Transverse colon (tissue), 4 donors: ENCODE measurements around the gene NKX2-3.

Experiments used
- EP300 ChIP-seq: sonication (generic); formaldehyde crosslinking; IDR thresholded peaks from one replicate; pipeline ENCODE4 v1.6.1; 2017; ENCODE audit warnings: antibody characterized with exemption, low read depth
- POLR2A ChIP-seq: fragments of 450-650 bp; IDR thresholded peaks from one replicate; pipeline ENCODE4 v1.6.1; 2016; ENCODE audit warnings: antibody characterized with exemption, mild to moderate bottlenecking, moderate library complexity
- POLR2AphosphoS5 ChIP-seq, 3 donors: sonication (generic); formaldehyde crosslinking; IDR thresholded peaks; one replicate each; pipeline ENCODE4 v1.6.1; 2016; ENCODE audit warnings: antibody characterized with exemption in 3 of 3
- TF ChIP-seq, protein P1 (sequence below), 5 experiments: fragments of 200-600 bp in 3 of 5; fragments of 450-650 bp in 2 of 5; sonication (generic) in 3 of 5; IDR thresholded peaks; 1 replicate in 2 of 5; 2 replicates in 3 of 5; pipeline ENCODE4 v1.5.1; 2016 to 2017; ENCODE audit warnings: antibody characterized with exemption in 5 of 5, inconsistent platforms in 3 of 5, mild to moderate bottlenecking in 2 of 5, moderate library complexity in 1 of 5

DNA sequence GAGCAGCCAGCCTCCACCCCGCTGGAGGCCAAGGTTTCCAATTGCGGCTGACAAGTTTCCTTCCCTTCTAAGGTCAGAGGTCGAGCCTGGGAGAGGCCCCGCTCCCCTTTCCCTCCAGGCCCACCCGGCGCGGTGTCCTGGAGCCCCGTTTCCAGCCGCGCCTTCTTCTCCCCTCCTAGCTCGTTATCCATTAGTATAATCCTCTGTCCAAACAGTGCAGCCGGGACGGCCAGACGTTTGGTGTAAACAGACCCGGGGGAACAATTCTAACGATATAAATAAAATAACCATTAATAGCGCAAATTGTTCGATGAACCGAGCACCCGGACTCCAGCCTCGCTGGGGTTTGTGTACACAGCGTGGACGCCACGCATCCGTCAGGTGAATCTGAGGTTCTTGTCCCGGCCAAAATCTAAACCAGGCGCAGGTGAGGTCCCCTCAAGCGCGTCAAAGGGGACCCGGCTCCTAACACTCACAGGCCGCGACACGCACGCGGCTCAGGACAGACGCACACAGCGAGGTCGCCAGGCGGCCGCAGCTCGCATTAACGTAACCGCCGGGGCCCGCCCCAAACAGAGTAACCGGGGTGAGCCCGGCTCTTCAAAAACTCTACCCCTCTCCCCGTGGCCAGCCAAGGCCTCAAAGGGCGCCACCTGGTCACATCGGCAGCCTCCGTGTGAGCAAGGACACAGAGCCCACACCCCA lies 10.8 kb upstream of the NKX2-3 start:
- TF ChIP-seq, protein P1, sequence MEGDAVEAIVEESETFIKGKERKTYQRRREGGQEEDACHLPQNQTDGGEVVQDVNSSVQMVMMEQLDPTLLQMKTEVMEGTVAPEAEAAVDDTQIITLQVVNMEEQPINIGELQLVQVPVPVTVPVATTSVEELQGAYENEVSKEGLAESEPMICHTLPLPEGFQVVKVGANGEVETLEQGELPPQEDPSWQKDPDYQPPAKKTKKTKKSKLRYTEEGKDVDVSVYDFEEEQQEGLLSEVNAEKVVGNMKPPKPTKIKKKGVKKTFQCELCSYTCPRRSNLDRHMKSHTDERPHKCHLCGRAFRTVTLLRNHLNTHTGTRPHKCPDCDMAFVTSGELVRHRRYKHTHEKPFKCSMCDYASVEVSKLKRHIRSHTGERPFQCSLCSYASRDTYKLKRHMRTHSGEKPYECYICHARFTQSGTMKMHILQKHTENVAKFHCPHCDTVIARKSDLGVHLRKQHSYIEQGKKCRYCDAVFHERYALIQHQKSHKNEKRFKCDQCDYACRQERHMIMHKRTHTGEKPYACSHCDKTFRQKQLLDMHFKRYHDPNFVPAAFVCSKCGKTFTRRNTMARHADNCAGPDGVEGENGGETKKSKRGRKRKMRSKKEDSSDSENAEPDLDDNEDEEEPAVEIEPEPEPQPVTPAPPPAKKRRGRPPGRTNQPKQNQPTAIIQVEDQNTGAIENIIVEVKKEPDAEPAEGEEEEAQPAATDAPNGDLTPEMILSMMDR (IDR thresholded peaks at IDR 0.05): no peak
- TF ChIP-seq POLR2A: no peak
- no peak for TF ChIP-seq EP300
- no peak for TF ChIP-seq POLR2AphosphoS5 (IDR thresholded peaks at IDR 0.05)
